K562 (cell line): ENCODE measurements around the gene C19orf67. TPM values are rescaled to one million over a fixed set of nuclear protein-coding genes. Genes with fewer than 3 reads are reported as not detected.

Experiments
- ARHGAP35 ChIP-seq: fragments of 450-650 bp; IDR thresholded peaks from 2 replicates; pipeline ENCODE4 v1.6.1; 2018; ENCODE audit not compliant: partially characterized antibody
- BCL6 ChIP-seq: fragments of 250-450 bp; sonication (Bioruptor Pico); IDR thresholded peaks from 2 replicates; pipeline ENCODE4 v1.4.0; 2020
- BRD4 ChIP-seq: fragments of 200-600 bp; sonication (generic); IDR thresholded peaks from 2 replicates; pipeline ENCODE4 v1.6.1; 2017; ENCODE audit warnings: inconsistent platforms
- CUX1 ChIP-seq: fragments of 200-800 bp; sonication (Bioruptor generic); IDR thresholded peaks from 2 replicates; pipeline ENCODE4 v1.6.1; 2016; ENCODE audit warnings: missing genetic modification characterization, missing compliant biosample characterization
- EP300 ChIP-seq: IDR thresholded peaks from 2 replicates; pipeline ENCODE4 v1.6.1; 2012; ENCODE audit warnings: low read length, improper control_type of control experiment
- MTA2 ChIP-seq: fragments of 450-650 bp; IDR thresholded peaks from 2 replicates; pipeline ENCODE4 v1.6.1; 2016; ENCODE audit warnings: low read depth
- POLR2G ChIP-seq: fragments of 200-400 bp; formaldehyde crosslinking; IDR thresholded peaks from 2 replicates; pipeline ENCODE4 v1.6.1; 2017; ENCODE audit warnings: low read depth, mild to moderate bottlenecking, antibody characterized with exemption, low read length, moderate library complexity
- TAL1 ChIP-seq: fragments of 450-650 bp; IDR thresholded peaks from 2 replicates; pipeline ENCODE4 v1.6.1; 2016; ENCODE audit warnings: mild to moderate bottlenecking
- TRIM28 ChIP-seq: fragments of 450-650 bp; IDR thresholded peaks from 2 replicates; pipeline ENCODE4 v1.6.1; 2017
- XRCC4 ChIP-seq: IDR thresholded peaks from one replicate; pipeline ENCODE4 v1.6.1; 2011; ENCODE audit not compliant: insufficient read depth, insufficient read length; ENCODE audit errors: extremely low read depth
- ZBTB9 ChIP-seq: fragments of 450-650 bp; formaldehyde crosslinking; IDR thresholded peaks from 2 replicates; pipeline ENCODE4 v1.4.0; 2020; ENCODE audit warnings: mild to moderate bottlenecking, moderate library complexity
- ZNF121 ChIP-seq: sonication (generic); formaldehyde crosslinking; conservative IDR thresholded peaks from 2 replicates; pipeline ENCODE4 v1.8.0; 2022; ENCODE audit warnings: missing genetic modification reagents
- polyA plus RNA-seq, 8 experiments: library from polyadenylated mRNA; depleted of rRNA in 4 of 8; stranded (reverse) in 5 of 8; unstranded in 3 of 8; fragments of >200 nt; fragmentation: Nextera tagmentation in 2 of 8; fragmentation: Illumina TruSeq in 1 of 8; extraction: Ambion mirVana in 2 of 8; extraction: Trizol in 1 of 8; gene quantifications; 2 replicates each; pipeline versions ENCODE4 v1.2.1 to v1.2.3, GENCODE V29; 2011 to 2014; ENCODE audit warnings: inconsistent platforms in 1 of 8, missing spikeins in 1 of 8
- total RNA-seq, 7 experiments: library from RNA; depleted of rRNA in 6 of 7; stranded (reverse); fragments of >200 nt in 6 of 7; fragmentation: Illumina TruSeq in 2 of 7; extraction: Trizol in 2 of 7; gene quantifications; 2 replicates each; pipeline versions ENCODE4 v1.2.1 to v1.2.3, GENCODE V29; 2011 to 2021; ENCODE audit warnings: low replicate concordance in 1 of 7
- TF ChIP-seq, protein P1 (sequence below): IDR thresholded peaks from 2 replicates; pipeline ENCODE4 v1.6.1; 2011; ENCODE audit warnings: borderline replicate concordance, low read depth, mild to moderate bottlenecking, moderate library complexity, low read length; ENCODE audit not compliant: insufficient read depth, poor library complexity, severe bottlenecking
- TF ChIP-seq, protein P2 (sequence below): fragments of 450-650 bp; IDR thresholded peaks from 2 replicates; pipeline ENCODE4 v1.6.1; 2014; ENCODE audit warnings: low read depth, mild to moderate bottlenecking, moderate library complexity, borderline replicate concordance

Gene C19orf67
- total and polyA plus RNA-seq, 9 of the 15 experiments (the other 6 are each of a cell fraction or from before 2014, with no cell fraction given), result 0.29 to 1.8 (median 0.51) TPM; not detected in 3

DNA sequence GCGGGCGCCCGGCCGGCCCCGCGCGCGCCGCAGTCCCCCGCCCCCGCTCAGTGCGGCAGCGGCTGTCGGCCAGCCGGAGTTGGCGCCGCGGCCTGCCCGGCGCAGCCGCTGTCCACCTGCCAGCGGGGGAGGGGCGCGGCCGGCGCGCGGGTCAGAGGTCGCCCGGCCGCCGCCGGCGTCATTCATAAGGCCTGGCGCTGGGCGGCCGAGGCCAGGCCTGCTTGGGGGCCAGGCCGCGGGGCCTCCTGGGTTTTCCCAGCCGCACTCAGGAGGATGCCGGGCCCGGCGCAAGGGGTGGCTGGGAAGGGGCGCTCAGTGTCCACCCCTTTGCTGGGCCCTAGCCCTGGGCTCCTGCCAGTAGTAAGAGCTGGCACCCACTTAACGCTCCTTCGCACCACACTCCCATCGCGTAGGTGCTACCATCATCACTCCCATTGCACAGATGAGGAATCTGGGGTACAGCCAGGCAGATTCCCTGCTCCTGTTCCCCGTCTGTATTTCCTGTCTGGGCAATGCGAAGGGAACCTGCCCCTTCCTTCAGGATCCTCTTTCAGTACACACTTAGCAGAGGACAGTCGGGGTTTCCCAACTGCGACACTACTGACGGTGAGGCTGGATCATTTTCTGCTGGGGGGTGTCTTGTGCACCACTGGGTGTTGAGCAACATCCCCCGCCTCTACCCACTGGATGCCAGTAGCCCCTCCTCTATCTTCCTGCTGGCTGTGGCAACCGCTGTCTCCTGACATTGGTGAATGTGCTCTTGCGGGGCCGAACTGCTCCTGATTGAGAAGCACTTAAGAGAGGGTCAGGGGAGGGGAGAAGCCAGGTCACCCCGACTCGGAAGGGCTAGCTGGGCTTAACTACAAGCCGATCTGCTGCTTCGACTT lies 32.8 kb upstream of the C19orf67 start (continued):
- TF ChIP-seq ZNF121 (CRISPR knock-in tag), result no peak
- peak; percentile 72; the same call in 1 of the 2 replicates for TF ChIP-seq ZBTB9
- no peak for TF ChIP-seq XRCC4
- peak; percentile 9; the same call in 1 of the 2 replicates for TF ChIP-seq EP300
- no peak for TF ChIP-seq BRD4
- TF ChIP-seq, protein P1, sequence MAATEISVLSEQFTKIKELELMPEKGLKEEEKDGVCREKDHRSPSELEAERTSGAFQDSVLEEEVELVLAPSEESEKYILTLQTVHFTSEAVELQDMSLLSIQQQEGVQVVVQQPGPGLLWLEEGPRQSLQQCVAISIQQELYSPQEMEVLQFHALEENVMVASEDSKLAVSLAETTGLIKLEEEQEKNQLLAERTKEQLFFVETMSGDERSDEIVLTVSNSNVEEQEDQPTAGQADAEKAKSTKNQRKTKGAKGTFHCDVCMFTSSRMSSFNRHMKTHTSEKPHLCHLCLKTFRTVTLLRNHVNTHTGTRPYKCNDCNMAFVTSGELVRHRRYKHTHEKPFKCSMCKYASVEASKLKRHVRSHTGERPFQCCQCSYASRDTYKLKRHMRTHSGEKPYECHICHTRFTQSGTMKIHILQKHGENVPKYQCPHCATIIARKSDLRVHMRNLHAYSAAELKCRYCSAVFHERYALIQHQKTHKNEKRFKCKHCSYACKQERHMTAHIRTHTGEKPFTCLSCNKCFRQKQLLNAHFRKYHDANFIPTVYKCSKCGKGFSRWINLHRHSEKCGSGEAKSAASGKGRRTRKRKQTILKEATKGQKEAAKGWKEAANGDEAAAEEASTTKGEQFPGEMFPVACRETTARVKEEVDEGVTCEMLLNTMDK, result no peak
- TF ChIP-seq ARHGAP35, result no peak
- no peak for TF ChIP-seq TRIM28
- no peak for TF ChIP-seq CUX1 (CRISPR knock-in tag)
- TF ChIP-seq BCL6 (CRISPR knock-in tag), result no peak
- peak; percentile 81 for TF ChIP-seq POLR2G
- TF ChIP-seq MTA2, result no peak
- TF ChIP-seq, protein P2, sequence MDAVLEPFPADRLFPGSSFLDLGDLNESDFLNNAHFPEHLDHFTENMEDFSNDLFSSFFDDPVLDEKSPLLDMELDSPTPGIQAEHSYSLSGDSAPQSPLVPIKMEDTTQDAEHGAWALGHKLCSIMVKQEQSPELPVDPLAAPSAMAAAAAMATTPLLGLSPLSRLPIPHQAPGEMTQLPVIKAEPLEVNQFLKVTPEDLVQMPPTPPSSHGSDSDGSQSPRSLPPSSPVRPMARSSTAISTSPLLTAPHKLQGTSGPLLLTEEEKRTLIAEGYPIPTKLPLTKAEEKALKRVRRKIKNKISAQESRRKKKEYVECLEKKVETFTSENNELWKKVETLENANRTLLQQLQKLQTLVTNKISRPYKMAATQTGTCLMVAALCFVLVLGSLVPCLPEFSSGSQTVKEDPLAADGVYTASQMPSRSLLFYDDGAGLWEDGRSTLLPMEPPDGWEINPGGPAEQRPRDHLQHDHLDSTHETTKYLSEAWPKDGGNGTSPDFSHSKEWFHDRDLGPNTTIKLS, result no peak; the same call in 1 of the 2 replicates
- no peak for TF ChIP-seq TAL1
